ENCODE measurements around the gene SHROOM3.

The SHROOM3 gene

GRCh38 chr4:76741663-76742020, 306.6 kb downstream of the SHROOM3 start:
- Histone ChIP-seq H3K9ac (ENCODE audit: insufficient read length, low read depth) (no peak overlapping the region), H3K9me3 (ENCODE audit: insufficient read depth, low read length) (no peaks in the 10 kb centered on the region), H3K36me3 (ENCODE audit: insufficient read depth, insufficient read length, low read length) (peaks cover 37% of the 10 kb centered on the region), H3K4me1 (ENCODE audit: insufficient read depth, insufficient read length) (no peaks in the 10 kb centered on the region), H3K27me3 (ENCODE audit: insufficient read depth, insufficient read length) (no peaks in the 10 kb centered on the region), H3K4me3 (ENCODE audit: insufficient read length, low read depth) (no peak overlapping the region)
- TF ChIP-seq SUZ12 (IDR thresholded peaks at IDR 0.05; ENCODE audit: extremely low read depth, insufficient read depth, insufficient read length) = no peak
- TF ChIP-seq ZNF274 (IDR thresholded peaks at IDR 0.05; ENCODE audit: low read depth, low read length) = no peak
- TF ChIP-seq YY1 (IDR thresholded peaks at IDR 0.05; ENCODE audit: insufficient read depth, insufficient read length) = no peak
- DNase-seq (ENCODE audit: low read depth, low spot score) = no peak

DNA sequence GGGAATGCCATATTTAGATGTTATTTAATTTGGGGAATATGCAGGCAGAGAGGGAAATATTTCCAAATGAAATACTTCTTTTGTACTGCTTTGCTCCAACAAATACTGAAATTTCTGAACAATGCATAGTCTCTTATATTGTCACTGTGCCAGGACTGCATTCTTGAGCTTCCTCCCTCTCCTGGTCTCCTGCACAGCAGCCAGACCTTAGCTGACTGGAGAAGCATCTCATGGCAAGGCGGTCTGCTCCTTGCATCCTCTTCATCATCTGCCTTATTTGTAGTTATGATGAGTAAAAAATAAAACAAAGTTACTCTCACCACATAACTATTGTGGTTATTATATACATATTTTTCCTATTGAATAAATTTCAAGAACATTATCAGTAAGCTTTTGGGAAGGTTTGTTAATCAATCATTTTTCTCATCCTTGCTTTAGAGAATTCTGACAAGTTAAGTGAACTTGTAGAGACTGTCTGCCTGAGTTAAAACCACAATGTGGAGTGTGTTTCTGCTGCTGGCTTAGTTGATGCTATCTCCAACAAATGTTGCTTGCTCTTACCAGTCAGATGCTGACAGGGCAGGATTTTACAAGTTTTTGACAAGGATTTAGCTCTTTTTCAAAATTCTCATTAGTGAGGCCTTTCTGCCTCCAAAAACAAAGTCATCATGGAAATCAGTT, 309.4 kb downstream of the SHROOM3 start:
- Histone ChIP-seq H3K27me3 (ENCODE audit: insufficient read depth, insufficient read length) (no peaks in the 10 kb centered on the region), H3K9ac (ENCODE audit: insufficient read length, low read depth) (no peak overlapping the region), H3K36me3 (ENCODE audit: insufficient read depth, insufficient read length, low read length) (peaks cover 26% of the 10 kb centered on the region), H3K9me3 (ENCODE audit: insufficient read depth, low read length) (no peaks in the 10 kb centered on the region), H3K4me3 (ENCODE audit: insufficient read length, low read depth) (no peak overlapping the region), H3K4me1 (ENCODE audit: insufficient read depth, insufficient read length) (no peaks in the 10 kb centered on the region)
- DNase-seq (ENCODE audit: low read depth, low spot score) = no peak
- TF ChIP-seq ZNF274 (IDR thresholded peaks at IDR 0.05; ENCODE audit: low read depth, low read length) (no peak), SUZ12 (IDR thresholded peaks at IDR 0.05; ENCODE audit: extremely low read depth, insufficient read depth, insufficient read length) (no peak), YY1 (IDR thresholded peaks at IDR 0.05; ENCODE audit: insufficient read depth, insufficient read length) (no peak)

GRCh38 chr4:76745240-76745639, 310.2 kb downstream of the SHROOM3 start:
- Histone ChIP-seq H3K36me3 (ENCODE audit: insufficient read depth, insufficient read length, low read length) (peaks cover 26% of the 10 kb centered on the region), H3K9me3 (ENCODE audit: insufficient read depth, low read length) (no peaks in the 10 kb centered on the region), H3K27me3 (ENCODE audit: insufficient read depth, insufficient read length) (no peaks in the 10 kb centered on the region), H3K9ac (ENCODE audit: insufficient read length, low read depth) (no peak overlapping the region), H3K4me1 (ENCODE audit: insufficient read depth, insufficient read length) (no peaks in the 10 kb centered on the region), H3K4me3 (ENCODE audit: insufficient read length, low read depth) (no peak overlapping the region)
- TF ChIP-seq YY1 (IDR thresholded peaks at IDR 0.05; ENCODE audit: insufficient read depth, insufficient read length) (no peak), SUZ12 (IDR thresholded peaks at IDR 0.05; ENCODE audit: extremely low read depth, insufficient read depth, insufficient read length) (no peak), ZNF274 (IDR thresholded peaks at IDR 0.05; ENCODE audit: low read depth, low read length) (no peak)
- DNase-seq (ENCODE audit: low read depth, low spot score) = no peak

DNA sequence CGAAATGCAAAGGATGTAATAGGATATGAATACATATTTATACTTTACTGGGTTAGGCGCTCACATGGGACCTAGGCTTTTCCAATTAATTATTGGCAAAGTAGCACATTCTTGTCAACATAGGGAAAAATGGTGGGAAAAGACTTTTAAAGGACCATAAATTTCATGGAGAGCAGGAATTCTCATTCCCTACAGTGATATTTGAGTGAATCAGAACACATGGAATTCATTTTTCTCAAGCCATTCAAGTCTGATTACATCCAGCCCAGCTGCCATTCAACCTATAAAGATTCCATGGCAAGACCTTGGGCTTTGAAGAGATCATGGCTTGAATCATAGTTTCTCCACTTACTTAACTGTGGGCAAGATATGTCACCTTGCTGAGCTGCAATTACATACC, 312.5 kb downstream of the SHROOM3 start:
- no peak for DNase-seq (ENCODE audit: low read depth, low spot score)
- H3K4me1 ChIP-seq (ENCODE audit: insufficient read depth, insufficient read length) = no peaks in the 10 kb centered on the region

DNA sequence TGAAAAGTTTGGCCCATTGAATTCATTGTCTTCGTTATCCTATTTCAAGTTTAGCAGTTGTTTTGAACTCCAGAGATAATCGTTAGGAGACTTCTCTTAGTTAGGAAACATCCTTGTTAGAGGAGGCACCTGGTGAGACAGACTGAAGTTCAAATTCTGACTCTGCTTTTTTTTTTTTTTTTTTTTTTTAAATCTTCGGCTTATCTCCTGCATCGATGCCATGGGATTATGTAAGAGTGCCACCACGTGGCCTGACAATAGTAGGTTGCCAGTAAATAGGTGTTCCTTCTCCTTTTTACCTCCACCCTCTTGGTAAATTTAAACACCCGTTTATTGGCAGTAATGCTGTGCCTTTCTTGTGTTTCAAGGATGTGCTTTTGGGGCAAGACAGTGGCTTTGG, 313.6 kb downstream of the SHROOM3 start:
- no peak overlapping the region for H3K9ac ChIP-seq (ENCODE audit: insufficient read length, low read depth)
- no peak for DNase-seq (ENCODE audit: low read depth, low spot score)
- H3K4me1 ChIP-seq (ENCODE audit: insufficient read depth, insufficient read length) = no peaks in the 10 kb centered on the region
- H3K9me3 ChIP-seq (ENCODE audit: insufficient read depth, low read length) = 0 out of 2 replicates have a peak, but pooled peaks cover 7% of the 10 kb centered on the region
- TF ChIP-seq YY1 (IDR thresholded peaks at IDR 0.05; ENCODE audit: insufficient read depth, insufficient read length) (no peak), ZNF274 (IDR thresholded peaks at IDR 0.05; ENCODE audit: low read depth, low read length) (no peak), SUZ12 (IDR thresholded peaks at IDR 0.05; ENCODE audit: extremely low read depth, insufficient read depth, insufficient read length) (no peak)
- H3K4me3 ChIP-seq (ENCODE audit: insufficient read length, low read depth) = no peak overlapping the region
- H3K27me3 ChIP-seq (ENCODE audit: insufficient read depth, insufficient read length) = no peaks in the 10 kb centered on the region
- peaks cover 17% of the 10 kb centered on the region for H3K36me3 ChIP-seq (ENCODE audit: insufficient read depth, insufficient read length, low read length)

More for the DNA sequence above, 312.5 kb downstream of the SHROOM3 start:
- no peak overlapping the region for H3K4me3 ChIP-seq (ENCODE audit: insufficient read length, low read depth)
- no peak for TF ChIP-seq YY1 (IDR thresholded peaks at IDR 0.05; ENCODE audit: insufficient read depth, insufficient read length)
- TF ChIP-seq SUZ12 (IDR thresholded peaks at IDR 0.05; ENCODE audit: extremely low read depth, insufficient read depth, insufficient read length) = no peak
- TF ChIP-seq ZNF274 (IDR thresholded peaks at IDR 0.05; ENCODE audit: low read depth, low read length) = no peak
- 0 out of 2 replicates have a peak, but pooled peaks cover 7% of the 10 kb centered on the region for H3K9me3 ChIP-seq (ENCODE audit: insufficient read depth, low read length)
- no peak overlapping the region for H3K9ac ChIP-seq (ENCODE audit: insufficient read length, low read depth)
- peaks cover 17% of the 10 kb centered on the region for H3K36me3 ChIP-seq (ENCODE audit: insufficient read depth, insufficient read length, low read length)
- H3K27me3 ChIP-seq (ENCODE audit: insufficient read depth, insufficient read length) = no peaks in the 10 kb centered on the region

DNA sequence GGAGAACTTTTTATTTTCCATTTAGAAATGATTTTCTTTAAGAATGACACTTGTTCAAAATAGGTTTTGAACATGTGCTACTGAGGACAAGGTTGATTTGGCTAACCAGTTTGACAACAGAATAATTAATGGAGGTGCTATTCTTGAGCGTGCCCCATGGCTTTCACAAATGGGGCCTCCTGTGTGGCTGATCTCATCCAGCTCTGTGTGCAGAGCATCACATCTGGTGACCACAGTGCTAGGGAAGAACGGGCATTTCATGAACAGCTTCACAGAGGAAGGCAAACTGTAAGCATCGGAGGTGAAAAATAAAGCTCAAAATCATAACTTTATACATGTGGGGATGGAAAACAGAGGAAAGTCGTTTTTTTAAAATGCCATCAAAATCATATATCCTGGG, 314.3 kb downstream of the SHROOM3 start:
- no peak overlapping the region for H3K4me3 ChIP-seq (ENCODE audit: insufficient read length, low read depth)
- peaks cover 22% of the 10 kb centered on the region for H3K36me3 ChIP-seq (ENCODE audit: insufficient read depth, insufficient read length, low read length)
- H3K9ac ChIP-seq (ENCODE audit: insufficient read length, low read depth) = no peak overlapping the region
- H3K4me1 ChIP-seq (ENCODE audit: insufficient read depth, insufficient read length) = no peaks in the 10 kb centered on the region
- no peaks in the 10 kb centered on the region for H3K27me3 ChIP-seq (ENCODE audit: insufficient read depth, insufficient read length)
- no peak for DNase-seq (ENCODE audit: low read depth, low spot score)
- H3K9me3 ChIP-seq (ENCODE audit: insufficient read depth, low read length) = 0 out of 2 replicates have a peak, but pooled peaks cover 7% of the 10 kb centered on the region
- no peak for TF ChIP-seq YY1 (IDR thresholded peaks at IDR 0.05; ENCODE audit: insufficient read depth, insufficient read length)
- no peak for TF ChIP-seq SUZ12 (IDR thresholded peaks at IDR 0.05; ENCODE audit: extremely low read depth, insufficient read depth, insufficient read length)
- TF ChIP-seq ZNF274 (IDR thresholded peaks at IDR 0.05; ENCODE audit: low read depth, low read length) = no peak

DNA sequence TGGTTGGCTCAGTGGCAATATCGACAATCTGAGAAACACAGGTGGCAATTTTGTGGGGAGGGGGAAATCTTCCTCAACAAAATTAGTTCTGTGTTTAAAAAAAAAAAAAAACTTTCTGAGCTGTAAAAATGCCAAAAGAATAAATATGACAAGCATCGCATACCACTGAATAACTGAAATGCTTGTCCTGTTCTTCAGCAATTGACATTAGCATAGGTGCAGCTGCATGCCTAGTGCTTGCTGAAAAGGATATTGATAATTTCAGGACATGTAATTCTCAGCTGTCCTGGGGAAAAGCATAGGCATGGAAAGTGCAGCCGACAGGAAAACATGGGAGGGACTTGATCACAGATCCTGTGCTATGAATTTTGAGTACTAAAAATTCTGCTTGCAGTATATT, 315.7 kb downstream of the SHROOM3 start:
- Histone ChIP-seq H3K27me3 (ENCODE audit: insufficient read depth, insufficient read length) (no peaks in the 10 kb centered on the region), H3K4me3 (ENCODE audit: insufficient read length, low read depth) (no peak overlapping the region), H3K4me1 (ENCODE audit: insufficient read depth, insufficient read length) (no peaks in the 10 kb centered on the region), H3K36me3 (ENCODE audit: insufficient read depth, insufficient read length, low read length) (peaks cover 36% of the 10 kb centered on the region), H3K9me3 (ENCODE audit: insufficient read depth, low read length) (0 out of 2 replicates have a peak, but pooled peaks cover 7% of the 10 kb centered on the region), H3K9ac (ENCODE audit: insufficient read length, low read depth) (no peak overlapping the region)
- TF ChIP-seq ZNF274 (IDR thresholded peaks at IDR 0.05; ENCODE audit: low read depth, low read length) (no peak), YY1 (IDR thresholded peaks at IDR 0.05; ENCODE audit: insufficient read depth, insufficient read length) (no peak), SUZ12 (IDR thresholded peaks at IDR 0.05; ENCODE audit: extremely low read depth, insufficient read depth, insufficient read length) (no peak)
- no peak for DNase-seq (ENCODE audit: low read depth, low spot score)

Measured in NT2/D1 (cell line).